Skeletal muscle cell (primary cell): Measurements from ENCODE around the gene DUSP7.

Source experiments
- DNase-seq: peaks from one replicate; pipeline ENCODE4 v3.0.0-alpha.2; 2010; ENCODE audit warnings: low read depth
- H3K4me3 ChIP-seq: 2 replicates; pipeline ENCODE4 v1.5.1; 2011; ENCODE audit warnings: low read depth, mild to moderate bottlenecking, control low read depth, low read length, moderate library complexity

DUSP7 gene

GRCh38 chr3:52087731-52088130, 31.4 kb upstream of the DUSP7 start:
- DNase-seq: no peak
- H3K4me3 ChIP-seq: no peak overlapping the region

DNA sequence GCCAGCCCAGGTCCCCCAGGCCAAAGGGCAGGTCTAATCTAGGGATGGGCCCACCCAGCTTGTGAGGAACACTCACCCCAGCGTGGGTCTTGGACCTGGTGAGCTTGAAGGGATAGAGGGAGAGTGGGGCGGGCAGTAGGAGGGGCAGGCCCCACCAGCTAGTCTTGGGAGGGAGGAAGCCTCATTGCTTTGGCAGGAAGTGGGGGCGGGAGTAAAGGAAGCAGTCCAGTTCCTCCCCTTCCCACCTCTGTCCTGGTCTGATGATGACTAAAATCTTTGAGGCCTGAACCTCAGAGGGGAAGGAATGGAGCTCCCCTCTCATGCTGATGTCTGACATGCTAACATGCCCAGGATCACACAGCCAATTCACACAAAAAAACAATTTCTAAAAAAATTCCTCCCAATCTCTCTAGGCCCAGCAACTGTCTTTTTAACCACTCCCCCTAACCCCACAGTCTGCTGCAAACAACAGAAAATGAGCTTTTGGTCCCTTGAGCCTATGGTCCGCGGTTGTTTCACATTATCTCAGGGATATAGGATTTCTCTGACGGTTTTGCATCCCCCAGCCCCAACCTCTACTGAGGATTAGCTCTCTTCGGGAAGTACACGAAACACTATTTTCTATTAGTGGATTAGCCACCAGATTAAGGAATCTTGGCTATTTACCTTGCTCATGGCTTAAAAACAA, 30.7 kb upstream of the DUSP7 start:
- DNase-seq: peak; percentile 22

DNA sequence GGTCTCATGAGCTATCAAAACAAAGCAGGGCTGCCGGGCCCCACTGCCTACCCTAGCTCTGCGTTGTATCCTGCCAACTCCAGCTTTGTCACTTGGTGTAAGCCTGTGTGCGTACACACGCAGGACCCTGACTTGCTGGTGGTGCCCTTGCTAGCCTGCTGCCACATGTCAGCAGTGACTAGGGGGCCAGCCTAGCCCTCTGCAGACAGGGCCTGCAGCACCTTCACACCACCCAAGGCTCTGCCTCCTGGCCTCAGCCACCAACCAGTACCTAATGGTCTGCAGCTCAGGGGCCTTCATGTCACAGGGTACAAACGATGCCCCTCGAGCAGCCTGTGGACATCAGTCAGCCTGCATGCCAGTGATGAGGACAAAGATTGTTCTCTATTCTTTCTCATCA, 30.1 kb upstream of the DUSP7 start:
- no peak for DNase-seq

More for the DNA sequence above, 30.7 kb upstream of the DUSP7 start:
- no peak overlapping the region for H3K4me3 ChIP-seq

GRCh38 chr3:52085681-52086282, 29.4 kb upstream of the DUSP7 start:
- H3K4me3 ChIP-seq: no peak overlapping the region
- DNase-seq: no peak

More for the DNA sequence above, 30.1 kb upstream of the DUSP7 start:
- H3K4me3 ChIP-seq: no peak overlapping the region

GRCh38 chr3:52084954-52085680, 28.7 kb upstream of the DUSP7 start:
- DNase-seq: no peak
- no peak overlapping the region for H3K4me3 ChIP-seq

DNA sequence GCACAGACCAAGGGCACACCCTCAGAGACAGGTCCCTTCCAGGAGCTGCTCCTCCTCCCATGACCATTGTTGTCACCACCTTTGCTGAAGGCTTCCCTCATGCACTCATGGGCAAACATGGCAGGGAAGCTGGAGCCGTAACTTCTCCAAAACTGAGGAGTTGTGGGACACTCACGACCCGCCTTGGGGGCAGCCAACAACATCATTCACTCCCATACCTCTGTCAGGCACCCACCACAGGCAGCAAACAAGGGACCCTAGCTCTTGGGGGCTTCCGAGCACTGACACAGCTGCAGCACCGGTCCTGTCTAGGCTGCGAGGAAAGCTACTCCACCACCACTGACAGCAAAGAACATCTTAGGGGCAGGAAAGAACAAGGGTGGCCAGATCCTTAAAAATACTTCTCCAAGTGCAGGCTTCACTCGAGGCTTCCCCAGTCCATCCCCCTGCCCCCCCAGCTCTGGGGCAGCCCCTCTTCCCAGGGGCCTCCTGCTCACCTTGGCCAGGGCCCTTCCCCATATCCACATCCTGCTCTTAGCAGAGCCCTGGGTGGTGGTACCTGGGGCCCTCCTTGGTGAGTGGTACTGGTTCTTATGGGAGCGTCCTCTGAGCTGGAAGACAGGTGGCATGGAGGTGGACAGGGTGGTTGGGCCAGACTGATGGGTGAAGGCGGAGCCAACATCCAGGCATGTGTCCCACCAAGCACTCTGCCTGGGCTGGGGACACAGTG, 28.0 kb upstream of the DUSP7 start:
- no peak for DNase-seq
- H3K4me3 ChIP-seq: no peak overlapping the region

GRCh38 chr3:52083556-52084087, 27.3 kb upstream of the DUSP7 start:
- H3K4me3 ChIP-seq: no peak overlapping the region

GRCh38 chr3:52082951-52083350, 26.6 kb upstream of the DUSP7 start:
- no peak for DNase-seq
- H3K4me3 ChIP-seq: no peak overlapping the region

More at GRCh38 chr3:52083556-52084087, 27.3 kb upstream of the DUSP7 start:
- DNase-seq: no peak

GRCh38 chr3:52080830-52081719, 24.7 kb upstream of the DUSP7 start:
- no peak overlapping the region for H3K4me3 ChIP-seq
- no peak for DNase-seq

DNA sequence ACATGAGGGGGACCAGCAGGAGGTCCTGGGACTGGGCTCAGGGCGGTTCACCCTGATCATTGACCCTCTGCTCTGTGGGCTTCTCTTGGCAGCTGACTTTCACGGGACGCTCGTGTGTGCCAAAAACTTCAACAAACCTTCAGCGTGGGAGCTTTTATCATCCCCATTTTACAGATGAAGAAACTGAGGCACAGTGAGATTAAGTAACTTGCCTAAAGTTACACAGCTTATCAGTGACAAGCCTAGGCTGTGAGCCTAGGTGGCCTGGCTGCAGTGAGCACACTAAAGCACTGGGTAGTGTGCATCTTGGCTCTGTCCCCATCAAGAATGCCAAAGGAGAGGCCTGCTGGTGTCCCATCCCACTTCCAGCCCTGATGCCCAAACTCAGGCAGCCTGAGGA, 23.6 kb upstream of the DUSP7 start:
- DNase-seq: no peak
- H3K4me3 ChIP-seq: no peak overlapping the region

DNA sequence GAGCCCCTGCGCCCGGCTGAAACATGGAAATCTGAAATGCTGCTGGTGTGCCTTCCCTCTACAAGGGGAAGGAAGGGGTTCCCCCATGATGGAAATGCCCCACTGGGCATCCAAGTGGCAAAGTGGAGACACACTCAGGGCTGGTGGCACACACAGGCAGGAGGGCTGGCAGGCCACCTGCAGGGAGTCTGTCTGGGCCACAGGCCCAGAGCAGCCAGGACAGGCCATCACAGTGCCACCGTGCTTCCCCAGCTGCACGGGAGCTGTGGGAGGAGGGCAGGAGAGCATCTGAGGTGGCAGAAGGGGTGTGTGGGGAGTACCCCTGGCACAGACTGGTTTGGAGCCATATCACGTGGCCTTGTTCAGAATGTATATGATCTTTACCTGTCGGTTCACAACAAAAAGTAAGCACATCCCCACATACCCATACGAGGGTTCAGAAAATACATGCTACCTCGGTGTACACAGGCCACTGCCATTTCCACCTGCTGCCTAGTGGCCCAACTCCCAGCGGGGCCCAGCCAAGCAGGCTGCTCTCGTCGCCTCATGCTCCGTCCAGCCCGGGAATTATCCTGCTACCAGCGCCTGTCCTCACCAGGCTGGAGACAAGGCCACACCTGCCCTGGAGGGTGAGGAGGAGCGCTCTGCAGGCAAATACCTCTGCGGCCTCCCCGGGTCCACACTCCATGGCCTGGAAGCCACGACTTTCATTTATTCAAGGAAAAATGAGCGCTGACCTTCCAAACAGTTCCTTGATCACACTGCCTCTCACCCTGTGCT, 22.6 kb upstream of the DUSP7 start:
- H3K4me3 ChIP-seq: no peak overlapping the region
- no peak for DNase-seq

- no peak overlapping the region for H3K4me3 ChIP-seq
- no peak for DNase-seq
These were observed 21.6 kb upstream of the DUSP7 start for GRCh38 chr3:52077925-52078324.

- no peak for DNase-seq
- no peak overlapping the region for H3K4me3 ChIP-seq
These were observed 20.8 kb upstream of the DUSP7 start for GRCh38 chr3:52076896-52077780.

- DNase-seq: no peak
- no peak overlapping the region for H3K4me3 ChIP-seq
These were observed 17.1 kb upstream of the DUSP7 start for GRCh38 chr3:52073490-52073889.

DNA sequence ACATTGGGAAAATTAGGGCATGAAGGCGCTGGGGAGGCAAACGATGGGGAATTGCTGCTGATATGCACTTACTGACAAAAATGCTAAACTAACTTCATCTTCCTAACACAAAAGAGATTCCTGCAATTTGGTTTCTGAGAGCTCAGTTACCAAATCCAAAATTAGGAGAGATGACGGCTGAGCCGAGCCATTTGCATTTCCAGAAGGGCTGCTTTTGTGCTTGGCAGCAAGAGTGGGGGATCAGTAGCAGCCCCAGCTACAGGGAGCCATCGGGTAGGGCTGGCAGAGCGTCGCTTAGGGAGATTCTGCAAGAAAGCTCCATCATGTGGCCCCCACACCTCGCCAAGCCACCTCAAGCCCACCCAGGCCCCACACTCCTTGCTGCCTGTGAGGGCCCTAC, 16.1 kb upstream of the DUSP7 start:
- H3K4me3 ChIP-seq: no peak overlapping the region
- DNase-seq: no peak

- DNase-seq: no peak
- H3K4me3 ChIP-seq: no peak overlapping the region
These were observed 15.6 kb upstream of the DUSP7 start for GRCh38 chr3:52072020-52072419.
